HepG2 (cell line): Measurements from ENCODE around the gene UNC13D. TPM values are rescaled to one million over a fixed set of nuclear protein-coding genes. Genes with fewer than 3 reads are reported as not detected.

Experiments used
- SMC3 ChIP-seq: IDR thresholded peaks from 2 replicates; pipeline ENCODE4 v1.6.1; 2011; ENCODE audit warnings: low read length, improper control_type of control experiment
- polyA plus RNA-seq, 8 experiments: library from polyadenylated mRNA; depleted of rRNA in 3 of 8; stranded (reverse) in 7 of 8; unstranded in 1 of 8; fragments of >200 nt; fragmentation: Illumina TruSeq in 4 of 8; extraction: Trizol in 4 of 8; gene quantifications; 2 replicates each; pipeline versions ENCODE4 v1.2.1 to v1.2.3, GENCODE V29; 2011 to 2016; ENCODE audit warnings: low read depth in 4 of 8, missing spikeins in 1 of 8, mixed read lengths in 1 of 8; ENCODE audit not compliant: insufficient read depth in 1 of 8
- total RNA-seq, 5 experiments: library from RNA; depleted of rRNA; stranded (reverse); fragments of >200 nt; fragmentation: Illumina TruSeq; extraction: Trizol; gene quantifications; 2 replicates each; pipeline ENCODE4 v1.2.3, GENCODE V29; 2016; ENCODE audit warnings: low read depth in 1 of 5
- TF ChIP-seq, protein P1 (sequence below): sonication (generic); formaldehyde crosslinking; IDR thresholded peaks from 2 replicates; pipeline ENCODE4 v1.4.0; 2020; ENCODE audit warnings: mild to moderate bottlenecking, missing genetic modification reagents

Gene UNC13D
- total and polyA plus RNA-seq, 2 of the 13 experiments (the other 11 are each of a cell fraction or from before 2014, with no cell fraction given): 29.7 to 42.7 TPM

DNA sequence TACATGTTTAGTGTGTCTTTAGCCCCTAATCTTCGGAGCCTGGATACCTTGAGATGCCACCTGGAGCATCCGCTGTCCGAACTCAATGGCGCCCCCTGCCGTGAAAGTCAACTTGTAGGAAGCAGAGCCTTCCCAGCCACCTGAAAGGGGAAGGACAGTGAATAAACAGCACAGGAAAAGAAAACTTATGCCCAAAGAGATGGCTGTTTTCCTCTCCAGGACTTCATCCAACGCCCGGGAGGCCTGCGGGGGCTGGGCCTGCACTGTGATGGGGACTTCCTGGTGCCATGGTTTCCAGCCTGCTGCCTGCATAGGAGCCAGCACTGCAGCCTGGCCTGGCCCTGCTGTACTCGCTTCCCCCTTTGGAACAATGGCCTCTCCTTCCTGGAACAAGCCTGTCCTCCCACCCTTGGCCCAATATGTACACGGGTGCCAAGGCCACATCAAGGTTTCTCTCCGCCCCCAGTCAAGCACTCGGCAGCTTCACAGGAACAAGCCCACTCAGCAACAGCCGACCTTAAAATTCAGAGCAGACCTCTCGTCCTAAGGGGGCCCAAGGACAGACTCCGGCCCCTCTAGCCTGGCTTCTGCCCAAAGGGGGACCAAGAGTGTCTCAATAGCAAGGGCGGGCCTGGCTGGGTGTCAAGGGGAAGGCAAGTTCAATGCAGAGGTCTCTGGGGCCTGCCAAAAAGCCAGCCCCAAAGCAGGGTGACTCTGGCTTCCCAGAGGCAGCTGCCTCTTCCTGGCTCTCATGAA lies 4.5 kb upstream of the UNC13D start (continued):
- TF ChIP-seq, protein P1, sequence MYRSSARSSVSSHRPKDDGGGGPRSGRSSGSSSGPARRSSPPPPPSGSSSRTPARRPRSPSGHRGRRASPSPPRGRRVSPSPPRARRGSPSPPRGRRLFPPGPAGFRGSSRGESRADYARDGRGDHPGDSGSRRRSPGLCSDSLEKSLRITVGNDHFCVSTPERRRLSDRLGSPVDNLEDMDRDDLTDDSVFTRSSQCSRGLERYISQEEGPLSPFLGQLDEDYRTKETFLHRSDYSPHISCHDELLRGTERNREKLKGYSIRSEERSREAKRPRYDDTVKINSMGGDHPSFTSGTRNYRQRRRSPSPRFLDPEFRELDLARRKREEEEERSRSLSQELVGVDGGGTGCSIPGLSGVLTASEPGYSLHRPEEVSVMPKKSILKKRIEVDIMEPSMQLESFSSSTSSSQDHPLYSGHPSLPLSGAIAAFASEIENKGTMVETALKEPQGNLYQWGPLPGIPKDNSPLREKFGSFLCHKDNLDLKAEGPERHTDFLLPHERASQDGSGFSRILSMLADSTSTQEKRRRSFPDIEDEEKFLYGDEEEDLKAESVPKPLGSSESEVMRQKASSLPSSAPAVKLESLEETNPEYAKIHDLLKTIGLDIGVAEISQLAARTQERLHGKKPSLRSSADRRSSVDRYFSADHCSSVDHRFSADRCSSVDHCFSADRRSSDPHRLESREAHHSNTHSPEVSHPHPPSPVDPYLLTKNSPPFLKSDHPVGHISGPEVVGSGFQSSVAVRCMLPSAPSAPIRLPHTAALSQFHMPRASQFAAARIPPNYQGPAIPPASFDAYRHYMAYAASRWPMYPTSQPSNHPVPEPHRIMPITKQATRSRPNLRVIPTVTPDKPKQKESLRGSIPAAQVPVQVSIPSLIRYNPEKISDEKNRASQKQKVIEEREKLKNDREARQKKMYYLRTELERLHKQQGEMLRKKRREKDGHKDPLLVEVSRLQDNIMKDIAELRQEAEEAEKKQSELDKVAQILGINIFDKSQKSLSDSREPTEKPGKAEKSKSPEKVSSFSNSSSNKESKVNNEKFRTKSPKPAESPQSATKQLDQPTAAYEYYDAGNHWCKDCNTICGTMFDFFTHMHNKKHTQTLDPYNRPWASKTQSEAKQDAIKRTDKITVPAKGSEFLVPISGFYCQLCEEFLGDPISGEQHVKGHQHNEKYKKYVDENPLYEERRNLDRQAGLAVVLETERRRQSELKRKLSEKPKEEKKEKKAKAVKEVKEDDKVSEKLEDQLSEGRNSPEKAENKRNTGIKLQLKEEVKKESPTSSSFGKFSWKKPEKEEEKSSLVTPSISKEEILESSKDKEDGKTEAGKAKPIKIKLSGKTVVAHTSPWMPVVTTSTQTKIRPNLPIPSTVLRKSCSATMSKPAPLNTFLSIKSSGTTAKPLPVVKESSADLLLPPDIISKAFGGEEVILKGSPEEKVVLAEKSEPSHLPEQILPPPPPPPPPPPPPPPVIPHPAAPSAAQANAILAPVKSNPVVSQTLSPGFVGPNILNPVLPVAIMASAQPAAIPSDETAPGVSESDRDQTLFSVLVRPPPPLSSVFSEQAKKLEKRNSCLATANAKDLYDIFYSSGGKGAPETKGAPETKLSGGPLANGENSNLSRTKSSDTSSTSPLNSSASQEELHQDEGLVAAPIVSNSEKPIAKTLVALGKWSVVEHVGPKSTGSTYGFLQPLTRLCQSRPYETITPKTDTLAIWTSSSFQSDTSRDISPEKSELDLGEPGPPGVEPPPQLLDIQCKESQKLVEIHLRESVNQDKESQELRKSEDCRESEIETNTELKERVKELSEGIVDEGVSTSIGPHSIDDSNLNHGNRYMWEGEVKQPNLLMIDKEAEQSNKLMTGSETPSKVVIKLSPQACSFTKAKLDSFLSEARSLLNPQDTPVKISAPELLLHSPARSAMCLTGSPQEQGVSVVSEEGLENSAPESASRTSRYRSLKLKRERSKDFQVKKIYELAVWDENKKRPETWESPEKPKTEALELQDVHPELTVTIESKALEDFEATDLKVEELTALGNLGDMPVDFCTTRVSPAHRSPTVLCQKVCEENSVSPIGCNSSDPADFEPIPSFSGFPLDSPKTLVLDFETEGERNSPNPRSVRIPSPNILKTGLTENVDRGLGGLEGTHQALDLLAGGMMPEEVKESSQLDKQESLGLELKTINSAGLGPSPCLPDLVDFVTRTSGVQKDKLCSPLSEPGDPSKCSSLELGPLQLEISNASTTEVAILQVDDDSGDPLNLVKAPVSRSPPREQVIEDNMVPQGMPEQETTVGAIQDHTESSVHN (CRISPR knock-in tag): peak; percentile 27; the same call in 1 of the 2 replicates
- TF ChIP-seq SMC3: peak; percentile 48; the same call in 1 of the 2 replicates
